SHP77 treated with DMSO at 0.1 percent for 48 hours (cell line): Measurements from ENCODE around the gene MYRFL.
A peak's percentile ranks its signal among the peaks of the same experiment; 100 is the strongest.

Experiments used
- DNase-seq: peaks from one replicate; lab custom pipeline; 2025; lab: John Stamatoyannopoulos, UW

MYRFL gene

GRCh38 chr12:69897744-69898143 is 72.7 kb downstream of the MYRFL start:
- no peak for DNase-seq

GRCh38 chr12:69898236-69898635 is 73.2 kb downstream of the MYRFL start:
- DNase-seq: no peak

DNA sequence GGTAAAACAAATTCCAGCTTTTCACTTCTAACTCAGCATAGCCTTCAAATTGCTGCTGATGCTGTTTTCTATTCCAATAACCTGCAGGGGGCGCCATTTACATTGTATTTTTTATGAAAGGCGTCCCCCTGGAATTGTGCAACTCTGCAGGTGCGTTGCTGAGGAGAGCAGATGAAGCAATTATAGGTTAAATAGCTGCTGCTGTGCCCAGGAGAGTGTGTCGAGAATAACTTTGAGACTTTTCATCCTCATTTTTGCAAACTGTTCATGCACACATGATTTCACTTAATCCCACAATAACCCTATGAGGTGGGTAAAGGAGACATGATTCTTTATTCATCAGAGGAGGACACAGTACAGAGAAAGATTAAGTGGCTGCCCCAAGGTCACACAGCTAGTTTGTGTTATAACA is 75.7 kb downstream of the MYRFL start:
- DNase-seq: peak; percentile 43

- no peak for DNase-seq
These were observed 76.3 kb downstream of the MYRFL start for GRCh38 chr12:69901221-69901905.

- no peak for DNase-seq
These were observed 78.5 kb downstream of the MYRFL start for GRCh38 chr12:69903548-69903947.

DNA sequence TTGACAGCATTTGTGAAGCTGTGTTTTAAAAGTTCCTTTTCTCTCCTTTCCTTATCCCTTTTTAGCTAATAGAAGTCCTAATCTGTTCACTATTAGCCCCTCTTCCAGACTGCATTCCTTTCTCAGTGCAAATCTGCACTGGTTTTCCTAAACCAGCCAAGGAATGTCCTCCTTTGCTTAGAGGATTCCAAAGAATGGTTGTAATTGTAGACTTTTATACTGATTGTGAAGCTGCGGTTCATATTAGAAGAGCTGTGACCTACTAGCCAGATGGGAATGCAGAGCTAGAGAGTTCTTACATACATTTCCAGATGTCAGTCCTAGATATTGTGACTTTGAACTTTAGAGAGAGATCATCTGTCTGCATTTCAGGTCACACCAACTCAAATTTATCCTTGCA is 79.8 kb downstream of the MYRFL start:
- DNase-seq: no peak

GRCh38 chr12:69905801-69906200 is 80.8 kb downstream of the MYRFL start:
- DNase-seq: no peak

GRCh38 chr12:69906411-69907216 is 81.6 kb downstream of the MYRFL start:
- DNase-seq: no peak

DNA sequence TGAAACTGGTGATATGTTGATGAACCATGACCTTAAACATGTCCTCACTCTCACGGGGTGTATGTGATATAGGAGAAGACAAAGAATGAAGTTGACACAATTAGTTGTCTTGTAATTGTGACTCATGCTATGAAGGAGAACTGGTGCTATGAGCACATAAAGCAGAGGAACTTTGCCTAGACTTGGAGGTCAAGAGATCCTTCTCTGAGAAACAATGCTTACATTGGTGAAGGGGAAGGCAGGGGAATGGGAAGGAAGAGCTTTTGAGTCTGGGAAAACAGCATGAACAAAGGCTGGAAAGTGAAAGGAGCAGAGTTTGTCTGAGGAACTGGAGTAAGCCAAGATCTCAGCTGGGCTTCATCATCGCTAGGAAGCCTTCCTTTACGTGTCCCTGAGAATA is 83.2 kb downstream of the MYRFL start:
- DNase-seq: no peak

GRCh38 chr12:69910694-69911093 is 85.7 kb downstream of the MYRFL start:
- no peak for DNase-seq

- no peak for DNase-seq
These were observed 88.5 kb downstream of the MYRFL start for GRCh38 chr12:69913526-69913925.

GRCh38 chr12:69915964-69916363 is 90.9 kb downstream of the MYRFL start:
- no peak for DNase-seq

DNA sequence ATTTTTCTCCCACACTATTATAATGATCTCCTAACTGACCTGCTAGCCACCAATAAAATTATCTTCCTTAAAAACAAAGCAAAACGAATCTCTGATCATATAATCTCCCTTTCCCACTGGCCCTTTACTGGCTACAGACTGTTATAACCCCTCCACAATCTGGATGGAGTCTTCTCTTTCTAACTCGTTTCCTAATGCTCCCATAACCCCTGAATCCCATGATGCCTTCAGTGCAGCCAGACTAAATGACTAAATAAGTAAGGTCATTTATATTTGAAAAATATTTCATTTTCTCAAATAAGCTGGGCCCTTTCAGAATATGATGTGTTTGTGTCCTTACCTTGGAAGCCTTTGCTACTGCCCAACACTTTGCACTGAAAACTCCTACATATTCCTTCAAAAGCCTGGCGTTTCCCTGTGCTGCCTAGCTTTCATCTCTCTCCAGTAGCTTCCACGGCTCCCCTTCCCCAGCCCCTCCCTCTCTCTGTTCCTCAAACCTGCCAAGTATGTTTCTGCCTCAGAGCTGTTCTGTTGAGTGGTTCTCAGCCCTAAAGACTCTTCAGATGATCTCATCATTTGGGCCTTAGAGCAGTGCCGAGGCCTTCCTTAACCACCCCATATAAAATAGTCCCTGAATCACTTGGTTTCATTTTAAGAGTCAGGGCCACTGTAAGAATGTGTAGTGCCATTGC is 91.7 kb downstream of the MYRFL start:
- no peak for DNase-seq

DNA sequence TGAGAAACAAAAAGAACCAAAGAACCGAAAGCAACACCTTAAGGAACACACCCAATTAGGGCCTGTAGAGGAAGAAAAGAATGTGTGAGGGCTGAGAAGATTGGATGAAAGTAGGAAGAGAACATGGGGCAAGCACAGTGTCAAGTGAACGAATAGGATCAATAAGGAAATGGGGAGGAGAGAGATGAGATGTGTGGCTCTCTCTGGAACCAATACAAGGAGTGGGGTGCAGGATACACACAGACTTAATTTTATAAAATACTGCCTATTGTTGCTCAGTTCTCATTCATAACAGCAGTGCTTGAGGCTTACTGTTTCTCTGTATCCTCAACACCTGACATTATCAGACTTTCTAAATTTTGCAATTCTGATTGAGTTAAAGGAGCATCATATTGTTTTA is 93.3 kb downstream of the MYRFL start:
- DNase-seq: no peak

DNA sequence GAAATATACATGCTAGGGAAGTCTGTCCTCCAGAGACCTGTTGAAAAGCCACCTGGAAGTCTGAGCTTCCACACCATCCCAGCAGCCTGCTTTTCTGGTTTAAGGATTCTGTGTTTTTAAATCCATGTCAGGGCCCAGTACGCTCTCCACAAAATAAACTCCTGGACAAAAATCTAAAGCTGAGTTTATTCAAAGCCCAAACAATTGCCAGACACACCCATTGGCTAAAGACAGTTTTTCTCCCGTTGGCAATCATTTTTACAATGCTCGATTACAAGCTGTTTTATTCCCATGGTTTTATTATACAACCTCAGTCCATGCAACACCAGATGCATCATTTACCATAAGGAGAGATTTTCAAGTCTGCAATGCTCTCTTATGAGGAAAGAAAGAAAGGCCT is 94.5 kb downstream of the MYRFL start:
- DNase-seq: no peak

DNA sequence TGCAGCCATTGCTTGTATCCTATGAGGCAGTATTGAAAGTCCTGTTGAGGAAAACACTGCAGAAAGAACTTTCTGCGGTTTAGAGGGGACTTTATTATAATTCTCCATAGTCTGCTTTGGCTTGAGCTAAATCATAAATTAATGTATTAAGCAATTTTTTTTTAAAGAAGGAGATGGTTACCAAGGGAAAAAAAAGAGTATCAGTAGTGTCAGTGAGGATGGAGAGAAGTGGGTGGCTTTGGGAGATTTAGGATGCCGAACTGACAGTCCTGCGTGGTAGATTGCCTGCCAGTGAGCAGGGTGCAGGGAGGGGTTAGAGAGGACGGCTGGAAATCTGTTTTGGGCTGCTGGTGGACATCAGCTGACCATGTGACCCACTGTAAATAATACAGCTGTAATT is 96.8 kb downstream of the MYRFL start:
- no peak for DNase-seq

GRCh38 chr12:69922999-69923398 is 98.0 kb downstream of the MYRFL start:
- no peak for DNase-seq

DNA sequence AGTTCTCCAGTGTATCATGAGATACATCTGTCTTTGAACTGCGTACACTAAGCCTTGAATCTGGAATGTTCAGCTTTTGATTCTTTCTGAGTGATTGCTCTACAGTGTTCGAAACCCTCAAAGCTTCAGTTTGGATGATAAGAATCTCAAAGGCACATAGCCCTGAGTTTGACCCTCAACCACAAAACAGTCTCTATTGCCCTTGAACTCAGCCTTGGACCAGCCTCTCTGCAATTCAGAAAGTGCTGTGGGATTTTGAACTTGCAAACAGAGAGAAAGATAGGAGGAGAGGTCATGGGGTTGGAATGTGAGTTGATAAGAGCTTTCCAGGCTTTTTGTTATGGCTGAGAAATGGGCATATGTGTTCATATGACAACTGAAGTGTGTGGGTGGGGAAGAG is 100.3 kb downstream of the MYRFL start:
- DNase-seq: no peak

GRCh38 chr12:69927164-69927563 is 102.1 kb downstream of the MYRFL start:
- DNase-seq: no peak

GRCh38 chr12:69929125-69929524 is 104.1 kb downstream of the MYRFL start:
- no peak for DNase-seq

GRCh38 chr12:69929531-69929930 is 104.5 kb downstream of the MYRFL start:
- DNase-seq: no peak

DNA sequence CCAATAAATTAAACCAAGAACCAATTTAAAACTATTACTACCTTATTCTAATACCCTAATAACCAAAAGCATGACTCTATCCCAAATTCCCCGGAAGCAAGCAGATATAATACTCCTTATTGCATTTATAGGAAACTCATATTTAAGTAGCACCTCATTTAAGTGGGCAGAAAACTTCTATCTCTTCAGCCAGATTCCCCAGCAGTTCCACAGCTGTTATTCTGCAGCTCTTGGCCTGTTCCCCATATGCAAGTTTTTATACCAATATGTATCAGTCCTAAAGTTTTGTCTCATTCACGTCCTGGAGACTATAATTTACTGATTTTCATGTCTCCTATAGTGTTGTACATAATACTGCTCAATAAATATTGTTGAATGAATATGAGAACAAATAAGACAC is 106.5 kb downstream of the MYRFL start:
- no peak for DNase-seq

DNA sequence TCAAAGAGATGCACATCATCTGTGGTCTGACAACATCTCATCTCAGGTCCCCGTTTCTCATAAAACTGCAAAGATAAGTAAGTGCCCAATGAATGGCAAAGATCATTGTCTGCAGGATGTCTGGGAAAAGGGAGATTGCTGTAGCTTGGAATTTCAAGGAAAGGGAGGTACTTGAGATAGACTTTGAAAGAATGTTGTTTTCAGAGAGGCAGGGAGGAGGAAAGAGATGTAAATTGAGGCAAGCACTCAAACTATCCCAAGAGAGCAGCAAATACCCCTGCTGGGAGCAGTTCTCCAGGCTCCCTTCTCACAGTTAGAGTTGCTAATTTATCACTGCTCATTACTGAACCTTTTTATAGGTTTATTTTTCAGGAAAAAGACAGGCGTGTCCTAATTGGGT is 107.1 kb downstream of the MYRFL start:
- no peak for DNase-seq
